Measurements from ENCODE around the gene NEFH.

DNA sequence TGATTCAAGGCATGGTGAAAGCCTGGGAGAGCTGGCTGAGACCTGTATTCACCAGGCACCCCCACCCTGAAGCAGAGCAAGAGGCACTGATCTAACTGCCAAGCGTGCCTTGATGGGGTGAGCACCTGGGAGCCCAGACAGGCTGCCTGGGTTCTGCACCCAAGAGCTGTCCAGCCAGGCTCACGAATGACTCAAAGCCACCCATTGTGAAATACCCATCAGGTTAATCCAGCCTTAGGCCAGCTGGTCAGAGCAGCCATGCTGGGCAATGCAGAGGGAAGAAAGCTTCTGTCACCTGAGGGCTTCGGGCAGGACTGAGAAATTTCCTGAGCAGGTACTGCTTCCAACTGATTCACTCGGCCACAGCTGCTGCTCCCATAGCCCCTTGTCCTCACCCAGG lies 51.4 kb downstream of the NEFH start:
- TF ChIP-seq ZFX (IDR thresholded peaks at IDR 0.05) (no peak), FOSL1 (IDR thresholded peaks at IDR 0.05; ENCODE audit: low read depth) (no peak), POLR2AphosphoS5 (IDR thresholded peaks at IDR 0.05; ENCODE audit: low read depth, low read length) (no peak), EZH2 (IDR thresholded peaks at IDR 0.05) (no peak), CBX3 (IDR thresholded peaks at IDR 0.05; ENCODE audit: low read depth) (no peak), RAD21 (IDR thresholded peaks at IDR 0.05; ENCODE audit: low read depth) (no peak), YY1 (IDR thresholded peaks at IDR 0.05; ENCODE audit: extremely low read depth, insufficient replicate concordance, low read depth, low read length) (no peak), POLR2A (IDR thresholded peaks at IDR 0.05; ENCODE audit: borderline replicate concordance, extremely low read depth, insufficient read depth, insufficient read length) (no peak), SP1 (IDR thresholded peaks at IDR 0.05; ENCODE audit: low read depth) (no peak), SIN3A (IDR thresholded peaks at IDR 0.05; ENCODE audit: low read depth) (no peak)
- TF ChIP-seq, protein P1, sequence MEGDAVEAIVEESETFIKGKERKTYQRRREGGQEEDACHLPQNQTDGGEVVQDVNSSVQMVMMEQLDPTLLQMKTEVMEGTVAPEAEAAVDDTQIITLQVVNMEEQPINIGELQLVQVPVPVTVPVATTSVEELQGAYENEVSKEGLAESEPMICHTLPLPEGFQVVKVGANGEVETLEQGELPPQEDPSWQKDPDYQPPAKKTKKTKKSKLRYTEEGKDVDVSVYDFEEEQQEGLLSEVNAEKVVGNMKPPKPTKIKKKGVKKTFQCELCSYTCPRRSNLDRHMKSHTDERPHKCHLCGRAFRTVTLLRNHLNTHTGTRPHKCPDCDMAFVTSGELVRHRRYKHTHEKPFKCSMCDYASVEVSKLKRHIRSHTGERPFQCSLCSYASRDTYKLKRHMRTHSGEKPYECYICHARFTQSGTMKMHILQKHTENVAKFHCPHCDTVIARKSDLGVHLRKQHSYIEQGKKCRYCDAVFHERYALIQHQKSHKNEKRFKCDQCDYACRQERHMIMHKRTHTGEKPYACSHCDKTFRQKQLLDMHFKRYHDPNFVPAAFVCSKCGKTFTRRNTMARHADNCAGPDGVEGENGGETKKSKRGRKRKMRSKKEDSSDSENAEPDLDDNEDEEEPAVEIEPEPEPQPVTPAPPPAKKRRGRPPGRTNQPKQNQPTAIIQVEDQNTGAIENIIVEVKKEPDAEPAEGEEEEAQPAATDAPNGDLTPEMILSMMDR (IDR thresholded peaks at IDR 0.05 in 2 of 3, conservative IDR thresholded peaks at IDR 0.05 in 1 of 3; ENCODE audit: borderline replicate concordance in 1 of 3, insufficient read depth in 1 of 3, low read depth in 2 of 3, low read length in 2 of 3): no peak
- TF ChIP-seq, protein P2, sequence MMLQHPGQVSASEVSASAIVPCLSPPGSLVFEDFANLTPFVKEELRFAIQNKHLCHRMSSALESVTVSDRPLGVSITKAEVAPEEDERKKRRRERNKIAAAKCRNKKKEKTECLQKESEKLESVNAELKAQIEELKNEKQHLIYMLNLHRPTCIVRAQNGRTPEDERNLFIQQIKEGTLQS (IDR thresholded peaks at IDR 0.05): no peak
- TF ChIP-seq, protein P3, sequence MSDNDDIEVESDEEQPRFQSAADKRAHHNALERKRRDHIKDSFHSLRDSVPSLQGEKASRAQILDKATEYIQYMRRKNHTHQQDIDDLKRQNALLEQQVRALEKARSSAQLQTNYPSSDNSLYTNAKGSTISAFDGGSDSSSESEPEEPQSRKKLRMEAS (IDR thresholded peaks at IDR 0.05): no peak
